ENCODE measurements around the gene GLB1L3.

Gene GLB1L3

GRCh38 chr11:134292661-134293060 is 16.5 kb downstream of the GLB1L3 start:
- Histone ChIP-seq H3K27me3 (ENCODE audit: insufficient read depth, poor library complexity, severe bottlenecking) (no peaks in the 10 kb centered on the region), H3K27ac (replicated peaks) (no peak overlapping the region), H3K4me3 (replicated peaks; ENCODE audit: insufficient read depth, low read length) (no peak overlapping the region)
- TF ChIP-seq REST (IDR thresholded peaks at IDR 0.05; ENCODE audit: insufficient replicate concordance, low read depth), result no peak
- TF ChIP-seq CTCF (IDR thresholded peaks at IDR 0.05; ENCODE audit: insufficient read depth, low read length), result no peak
- no peak for TF ChIP-seq GABPA (IDR thresholded peaks at IDR 0.05; ENCODE audit: low read depth)
- TF ChIP-seq POLR2AphosphoS5 (IDR thresholded peaks at IDR 0.05; ENCODE audit: low read depth), result no peak
- no peak for TF ChIP-seq SPI1 (IDR thresholded peaks at IDR 0.05; ENCODE audit: borderline replicate concordance, low read depth)
- no peak for DNase-seq (ENCODE audit: low read depth in 1 of 2, low spot score in 1 of 2)

GRCh38 chr11:134293119-134294113 is 17.2 kb downstream of the GLB1L3 start:
- DNase-seq (ENCODE audit: low read depth in 1 of 2, low spot score in 1 of 2), result no peak
- TF ChIP-seq POLR2AphosphoS5 (IDR thresholded peaks at IDR 0.05; ENCODE audit: low read depth), result no peak
- no peak for TF ChIP-seq REST (IDR thresholded peaks at IDR 0.05; ENCODE audit: insufficient replicate concordance, low read depth)
- TF ChIP-seq SPI1 (IDR thresholded peaks at IDR 0.05; ENCODE audit: borderline replicate concordance, low read depth), result no peak
- no peak for TF ChIP-seq CTCF (IDR thresholded peaks at IDR 0.05; ENCODE audit: insufficient read depth, low read length)
- no peak for TF ChIP-seq GABPA (IDR thresholded peaks at IDR 0.05; ENCODE audit: low read depth)
- no peak overlapping the region for H3K27ac ChIP-seq (replicated peaks)
- H3K4me3 ChIP-seq (replicated peaks; ENCODE audit: insufficient read depth, low read length), result no peak overlapping the region
- no peaks in the 10 kb centered on the region for H3K27me3 ChIP-seq (ENCODE audit: insufficient read depth, poor library complexity, severe bottlenecking)

GRCh38 chr11:134294664-134295063 is 18.5 kb downstream of the GLB1L3 start:
- TF ChIP-seq CTCF (IDR thresholded peaks at IDR 0.05; ENCODE audit: insufficient read depth, low read length) (no peak), REST (IDR thresholded peaks at IDR 0.05; ENCODE audit: insufficient replicate concordance, low read depth) (no peak), GABPA (IDR thresholded peaks at IDR 0.05; ENCODE audit: low read depth) (no peak), SPI1 (IDR thresholded peaks at IDR 0.05; ENCODE audit: borderline replicate concordance, low read depth) (no peak), POLR2AphosphoS5 (IDR thresholded peaks at IDR 0.05; ENCODE audit: low read depth) (no peak)
- H3K27me3 ChIP-seq (ENCODE audit: insufficient read depth, poor library complexity, severe bottlenecking), result no peaks in the 10 kb centered on the region
- DNase-seq (ENCODE audit: low read depth in 1 of 2, low spot score in 1 of 2), result no peak
- H3K4me3 ChIP-seq (replicated peaks; ENCODE audit: insufficient read depth, low read length), result no peak overlapping the region
- H3K27ac ChIP-seq (replicated peaks), result no peak overlapping the region

Measured in HL-60 (cell line).